Measurements from ENCODE around the gene PLA2G3. TPM values are rescaled to one million over a fixed set of nuclear protein-coding genes. Genes with fewer than 3 reads are reported as not detected.
A peak's percentile ranks its signal among the peaks of the same experiment; 100 is the strongest.
"Not testable (repeated sequence)": the region's sequence is repeated elsewhere in the genome, so short reads cannot be mapped to it uniquely, and the experiment has no call there.

PLA2G3 gene, protein sequence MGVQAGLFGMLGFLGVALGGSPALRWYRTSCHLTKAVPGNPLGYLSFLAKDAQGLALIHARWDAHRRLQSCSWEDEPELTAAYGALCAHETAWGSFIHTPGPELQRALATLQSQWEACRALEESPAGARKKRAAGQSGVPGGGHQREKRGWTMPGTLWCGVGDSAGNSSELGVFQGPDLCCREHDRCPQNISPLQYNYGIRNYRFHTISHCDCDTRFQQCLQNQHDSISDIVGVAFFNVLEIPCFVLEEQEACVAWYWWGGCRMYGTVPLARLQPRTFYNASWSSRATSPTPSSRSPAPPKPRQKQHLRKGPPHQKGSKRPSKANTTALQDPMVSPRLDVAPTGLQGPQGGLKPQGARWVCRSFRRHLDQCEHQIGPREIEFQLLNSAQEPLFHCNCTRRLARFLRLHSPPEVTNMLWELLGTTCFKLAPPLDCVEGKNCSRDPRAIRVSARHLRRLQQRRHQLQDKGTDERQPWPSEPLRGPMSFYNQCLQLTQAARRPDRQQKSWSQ
- not detected for polyA plus RNA-seq (ENCODE audit: insufficient read length in 10 of 10)
- long read RNA-seq, donor 1 = 0 reads
- long read RNA-seq, donor 2 = 0 reads
- long read RNA-seq, donor 3 = 0 reads
- long read RNA-seq, donor 4 = 0 reads
- long read RNA-seq, donor 5 = 0 reads
- long read RNA-seq, donor 6 = 0 reads
- long read RNA-seq, donor 7 = 0 reads
- long read RNA-seq, donor 8 = 0 reads
- long read RNA-seq, donor 9 = 0 reads

DNA sequence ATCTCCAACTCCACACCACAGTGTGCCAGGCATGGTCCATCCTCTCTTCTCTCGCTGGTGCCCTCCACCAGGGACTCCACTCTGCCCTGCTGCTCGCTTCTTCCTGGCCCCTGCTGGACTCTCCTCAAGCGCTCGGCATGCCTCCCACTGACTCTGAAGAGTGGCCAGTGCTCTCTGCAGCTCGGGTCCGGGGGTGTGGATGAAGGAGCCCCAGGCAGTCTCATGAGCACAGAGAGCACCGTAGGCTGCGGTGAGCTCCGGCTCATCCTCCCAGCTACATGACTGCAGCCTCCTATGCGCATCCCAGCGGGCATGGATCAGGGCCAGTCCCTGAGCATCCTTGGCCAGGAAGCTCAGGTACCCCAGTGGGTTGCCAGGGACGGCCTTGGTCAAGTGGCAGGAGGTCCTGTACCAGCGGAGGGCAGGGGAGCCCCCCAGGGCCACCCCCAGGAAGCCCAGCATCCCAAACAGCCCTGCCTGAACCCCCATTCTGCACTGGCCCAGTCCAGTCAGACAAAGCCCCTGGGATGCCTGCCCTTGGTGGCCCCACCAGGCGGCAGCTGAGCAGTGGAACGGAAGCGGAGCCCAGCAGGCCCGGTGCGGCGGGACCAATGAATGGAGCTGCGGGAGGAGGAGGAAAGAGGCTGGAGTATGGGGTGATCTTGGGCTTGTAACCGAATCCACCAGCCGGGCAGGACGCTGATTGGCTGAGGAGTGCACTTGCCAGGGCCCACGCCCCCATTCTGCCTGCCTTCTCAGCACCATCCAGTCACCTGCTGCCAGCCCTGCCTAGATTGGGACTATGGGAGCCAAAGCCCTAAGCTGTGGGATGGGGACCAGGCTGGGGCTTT, at the start of gene PLA2G3:
Gene PLA2G3 (minus strand): TSS at position 643 of the 851 bp plus-strand sequence. CDS start 154 bp downstream, at position 489.
- no peak for DNase-seq

DNA sequence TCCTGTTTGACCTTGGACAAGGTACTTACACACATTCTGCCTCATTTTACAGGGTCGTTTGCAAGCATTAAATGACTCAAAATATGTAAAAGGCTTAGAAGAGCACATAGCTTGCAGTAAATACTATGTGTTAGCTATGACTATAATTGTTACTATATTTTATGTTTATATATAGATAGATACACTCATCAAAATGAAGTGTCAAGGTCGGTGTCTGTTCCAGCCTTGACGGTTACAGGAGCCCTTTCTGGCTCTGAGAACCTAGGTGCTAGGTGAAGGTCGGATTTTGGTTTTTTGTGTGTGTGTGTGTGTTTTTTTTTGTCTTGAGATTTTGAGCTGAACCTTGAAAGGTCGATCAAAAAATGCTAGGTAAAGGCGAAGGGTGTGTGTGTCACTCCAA, 47.3 kb upstream of the PLA2G3 start:
- no peak for DNase-seq

DNA sequence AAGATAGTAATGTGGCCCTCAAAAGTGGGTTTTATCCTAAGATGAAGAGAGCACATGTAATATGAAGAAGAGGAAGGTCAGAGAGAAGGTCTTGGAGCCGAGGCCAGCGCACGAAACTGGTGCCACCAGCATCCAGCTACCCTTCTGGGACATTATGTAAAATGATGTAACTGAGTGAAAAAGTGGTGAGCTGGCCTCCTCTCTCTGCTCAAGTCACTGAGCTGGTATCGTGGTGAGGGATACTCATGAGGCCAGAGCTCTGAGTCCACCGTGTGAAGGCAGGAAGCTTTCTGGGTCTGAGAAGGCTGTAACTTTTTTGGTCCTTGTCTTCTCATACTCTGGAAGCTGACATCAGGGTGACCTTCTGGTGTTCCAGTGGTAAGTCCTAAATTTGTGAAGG, 44.7 kb upstream of the PLA2G3 start:
- DNase-seq = no peak

DNA sequence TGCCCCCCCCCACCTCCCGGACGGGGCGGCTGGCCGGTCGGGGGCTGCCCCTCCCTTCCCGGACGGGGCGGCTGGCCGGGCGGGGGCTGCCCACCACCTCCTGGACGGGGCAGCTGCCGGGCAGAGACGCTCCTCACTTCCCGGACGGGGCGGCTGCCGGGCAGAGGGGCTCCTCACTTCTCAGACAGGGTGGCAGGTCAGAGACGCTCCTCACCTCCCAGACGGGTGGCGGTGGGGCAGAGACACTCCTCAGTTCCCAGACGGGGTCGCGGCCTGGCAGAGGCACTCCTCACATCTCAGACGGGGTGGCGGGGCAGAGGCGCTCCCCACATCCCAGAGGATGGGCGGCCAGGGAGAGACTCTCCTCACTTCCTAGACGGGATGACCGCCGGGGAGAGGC, 43.7 kb upstream of the PLA2G3 start:
- no peak for DNase-seq

DNA sequence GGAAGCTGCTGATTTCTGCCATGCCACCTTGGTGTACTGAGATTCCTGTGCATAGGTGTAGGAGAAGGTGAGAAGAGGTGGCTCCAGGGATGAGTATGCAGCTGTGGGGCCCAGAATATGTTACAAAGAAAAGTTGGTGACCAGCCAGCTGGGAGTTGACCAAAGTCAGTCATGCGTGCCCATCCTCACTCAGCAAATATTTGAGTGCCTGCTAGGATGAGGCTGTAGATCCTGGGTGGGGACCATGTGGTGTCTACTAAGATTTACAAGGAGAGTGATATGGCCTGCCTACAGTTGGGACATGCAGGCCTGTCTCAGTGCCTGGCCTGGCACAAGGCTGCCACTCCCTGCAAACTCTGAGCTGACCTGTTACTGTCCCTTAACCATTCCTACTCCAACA, 39.0 kb upstream of the PLA2G3 start:
- peak in 2 of 3 donors; percentile 6 to 15 for DNase-seq

DNA sequence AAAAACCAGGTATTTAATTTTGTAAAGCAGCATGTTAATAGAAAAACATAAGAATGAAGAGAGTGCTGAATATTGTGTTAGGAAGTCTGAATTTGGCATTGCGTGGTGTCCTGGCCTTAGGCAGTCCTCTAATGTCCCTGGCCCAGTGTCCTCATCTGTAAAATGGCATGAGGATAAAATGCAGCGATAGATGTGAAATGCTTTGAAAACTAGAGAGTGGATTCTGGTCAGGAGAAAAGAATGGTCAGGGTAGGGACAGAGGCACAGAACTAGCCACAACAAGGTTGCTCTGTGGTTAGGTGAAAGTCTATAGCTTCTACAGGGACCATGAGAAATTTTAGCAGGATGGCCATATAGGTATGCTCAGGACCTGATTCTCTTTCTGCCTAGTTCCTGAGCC, 38.6 kb upstream of the PLA2G3 start:
- no peak for DNase-seq

DNA sequence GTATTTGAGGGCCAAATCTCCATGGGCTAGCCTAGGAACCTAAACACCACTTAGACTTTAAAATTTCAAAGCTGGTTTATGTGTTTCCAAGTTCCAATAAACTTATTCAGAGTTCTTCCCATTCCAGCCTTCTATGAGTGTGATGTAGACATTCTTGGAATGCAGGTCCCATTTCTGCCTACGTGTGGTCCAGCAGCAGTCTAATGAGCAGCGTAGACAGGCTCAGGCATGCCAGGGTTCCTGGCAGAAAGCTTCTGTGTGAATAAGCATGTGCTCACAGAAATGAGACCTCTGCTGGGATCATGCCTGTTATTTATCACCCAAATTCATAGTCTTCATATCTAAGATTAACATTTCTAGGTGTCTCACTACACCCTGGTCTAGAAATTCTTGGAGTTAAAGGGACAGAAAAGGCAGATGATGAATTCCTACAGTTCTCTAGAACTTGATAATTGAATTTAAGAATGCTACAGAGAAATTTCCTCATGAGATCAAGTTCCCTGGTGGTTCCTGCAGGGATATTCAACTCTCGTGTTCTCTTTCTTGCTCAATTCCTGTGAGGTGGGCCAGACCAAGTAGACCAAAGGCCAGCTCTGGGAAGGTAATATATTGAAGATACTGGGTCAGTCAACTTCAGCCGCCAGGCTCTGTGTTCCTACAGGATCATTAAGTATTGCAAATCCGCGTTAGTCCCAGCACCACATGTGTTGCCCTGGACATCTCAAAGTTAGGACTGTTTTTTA, 37.3 kb upstream of the PLA2G3 start:
- peak in 1 of 3 donors; percentile 87 for DNase-seq

DNA sequence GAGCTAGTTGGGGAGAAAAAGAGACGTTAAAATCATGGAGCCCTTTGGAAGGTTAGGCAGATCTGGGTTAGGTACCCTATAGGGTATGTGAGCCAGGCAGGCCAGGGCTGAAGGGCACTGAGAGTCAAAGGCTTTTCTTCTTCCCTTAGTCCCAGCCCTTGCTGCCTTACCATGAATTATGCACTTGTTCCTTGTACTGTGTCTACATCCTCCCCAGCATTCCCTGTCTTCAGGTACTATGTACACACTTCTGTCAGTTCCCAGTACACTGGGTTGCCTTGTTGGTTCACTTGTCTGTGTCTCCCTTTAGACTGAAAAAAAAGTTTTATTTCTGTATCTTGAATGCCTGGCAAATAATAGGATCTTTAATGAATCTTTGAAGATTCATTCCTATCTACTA, 36.6 kb upstream of the PLA2G3 start:
- no peak for DNase-seq

DNA sequence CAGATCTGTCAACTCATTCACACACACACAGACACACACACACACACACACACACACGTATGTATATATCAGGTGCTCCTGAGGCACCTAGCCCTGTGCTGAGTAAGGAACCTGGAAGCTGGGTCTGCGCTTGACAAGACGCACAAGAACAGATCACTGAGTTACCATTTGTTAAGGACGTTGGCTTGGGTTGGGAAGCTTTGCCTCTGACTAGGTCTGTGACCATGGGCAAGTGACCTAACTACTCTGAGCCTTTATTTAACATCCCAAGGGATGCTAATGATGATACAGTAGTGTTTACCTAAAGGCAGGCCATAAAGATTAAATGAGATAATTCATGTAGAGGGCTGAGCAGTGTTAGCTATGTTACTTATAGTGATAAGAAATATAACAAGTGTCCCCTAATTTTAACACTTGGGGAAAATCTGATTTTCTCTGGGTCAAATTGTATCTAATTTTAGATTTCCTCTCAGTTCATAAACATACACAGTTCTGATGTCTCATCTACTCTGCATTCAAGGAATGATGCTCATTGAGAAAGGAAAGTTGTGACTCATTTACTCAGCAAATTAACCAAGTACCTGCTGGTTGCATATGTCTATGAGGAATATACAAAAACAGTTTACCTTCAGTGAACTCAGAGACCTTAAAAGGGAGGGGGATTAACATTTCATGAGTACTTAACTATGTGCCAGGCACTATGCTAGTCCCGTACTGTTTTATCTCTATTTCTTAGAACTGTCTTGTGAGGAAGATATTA, 33.3 kb upstream of the PLA2G3 start:
- peak in 1 of 3 donors; percentile 70 for DNase-seq

DNA sequence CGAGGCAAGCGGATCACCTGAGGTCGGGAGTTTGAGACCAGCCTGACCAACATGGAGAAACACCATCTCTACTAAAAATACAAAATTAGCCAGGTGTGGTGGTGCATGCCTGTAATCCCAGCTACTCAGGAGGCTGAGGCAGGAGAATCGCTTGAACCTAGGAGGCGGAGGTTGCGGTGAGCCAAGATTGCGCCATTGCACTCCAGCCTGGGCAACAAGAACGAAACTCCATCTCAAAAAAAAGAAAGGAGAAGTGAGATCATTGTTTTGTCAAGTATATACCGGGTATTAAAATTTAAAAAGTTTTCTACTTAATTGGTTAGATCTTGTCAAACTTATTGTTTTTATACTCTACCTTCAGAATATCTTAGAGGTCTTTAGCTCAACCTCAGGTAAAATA, 31.4 kb upstream of the PLA2G3 start:
- DNase-seq = not testable (repeated sequence)

DNA sequence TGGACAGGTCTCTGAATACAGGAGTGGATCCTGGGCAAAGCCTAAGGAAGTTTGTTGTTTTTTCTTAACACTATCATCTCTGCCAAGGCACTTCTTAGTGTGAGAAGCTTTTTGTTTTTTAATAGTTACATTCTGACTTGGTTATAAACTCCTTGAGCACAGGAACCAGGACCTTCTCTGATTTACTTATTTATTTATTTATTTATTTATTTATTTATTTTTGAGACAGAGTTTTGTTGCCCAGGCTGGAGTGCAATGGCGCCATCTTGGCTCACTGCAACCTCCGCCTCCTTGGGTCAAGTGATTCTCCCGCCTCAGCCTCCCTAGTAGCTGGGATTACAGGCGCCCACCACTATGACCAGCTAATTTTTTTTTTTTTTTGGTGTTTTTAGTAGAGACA, 30.7 kb upstream of the PLA2G3 start:
- no peak for DNase-seq

DNA sequence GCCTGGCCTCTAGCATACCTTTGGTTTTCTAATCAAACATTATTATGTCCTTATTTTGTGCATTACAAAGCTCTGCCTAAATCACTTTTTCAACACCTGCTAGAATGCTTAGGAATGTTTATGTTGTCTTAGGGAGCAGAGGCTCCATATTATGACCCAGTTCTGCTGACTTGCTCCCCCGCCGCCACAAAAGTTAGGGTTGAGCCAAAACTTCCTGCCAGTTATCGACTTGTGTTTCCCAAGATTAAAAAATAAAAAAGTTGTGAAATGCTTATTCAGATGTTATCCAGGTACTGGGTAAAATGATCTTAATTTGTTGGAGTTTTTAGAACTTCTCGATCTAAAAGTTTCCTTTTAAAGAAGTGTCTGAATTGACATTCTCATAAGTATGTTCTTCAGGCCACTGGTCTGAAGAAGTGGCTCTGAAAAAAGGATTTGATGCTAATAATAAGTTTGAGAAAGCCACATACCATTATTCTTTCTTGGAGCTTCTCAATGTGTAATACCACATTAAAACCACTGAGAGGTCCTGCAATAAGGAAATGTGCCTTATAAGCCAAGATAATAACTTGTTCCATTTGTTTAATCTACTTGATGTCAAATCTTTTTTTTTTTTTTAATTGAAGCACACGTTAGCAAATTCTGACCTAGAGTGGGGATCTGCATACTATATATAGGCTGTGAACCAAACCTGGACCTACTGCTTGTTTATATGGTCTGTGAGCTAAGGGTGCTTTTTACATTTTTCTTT, 21.9 kb upstream of the PLA2G3 start:
- no peak for DNase-seq

DNA sequence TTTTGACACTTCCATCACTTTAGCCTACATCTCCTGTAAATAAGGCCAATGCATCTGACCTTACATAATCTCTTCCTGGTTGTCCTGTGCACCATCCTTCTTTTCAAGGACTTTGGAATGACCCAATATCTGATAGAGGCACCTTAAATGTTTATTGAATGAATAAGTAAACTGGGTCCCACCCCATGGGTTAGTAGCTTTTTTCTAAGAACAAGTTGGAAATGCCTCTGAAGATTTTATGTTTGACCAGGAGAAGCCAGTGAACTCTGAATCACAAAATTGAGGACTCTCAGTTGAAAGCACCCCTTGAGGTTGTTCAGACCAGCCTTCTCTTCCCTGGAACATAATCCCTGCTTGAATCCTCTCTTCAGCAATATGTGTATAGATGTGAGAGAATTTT, 21.1 kb upstream of the PLA2G3 start:
- DNase-seq = no peak

DNA sequence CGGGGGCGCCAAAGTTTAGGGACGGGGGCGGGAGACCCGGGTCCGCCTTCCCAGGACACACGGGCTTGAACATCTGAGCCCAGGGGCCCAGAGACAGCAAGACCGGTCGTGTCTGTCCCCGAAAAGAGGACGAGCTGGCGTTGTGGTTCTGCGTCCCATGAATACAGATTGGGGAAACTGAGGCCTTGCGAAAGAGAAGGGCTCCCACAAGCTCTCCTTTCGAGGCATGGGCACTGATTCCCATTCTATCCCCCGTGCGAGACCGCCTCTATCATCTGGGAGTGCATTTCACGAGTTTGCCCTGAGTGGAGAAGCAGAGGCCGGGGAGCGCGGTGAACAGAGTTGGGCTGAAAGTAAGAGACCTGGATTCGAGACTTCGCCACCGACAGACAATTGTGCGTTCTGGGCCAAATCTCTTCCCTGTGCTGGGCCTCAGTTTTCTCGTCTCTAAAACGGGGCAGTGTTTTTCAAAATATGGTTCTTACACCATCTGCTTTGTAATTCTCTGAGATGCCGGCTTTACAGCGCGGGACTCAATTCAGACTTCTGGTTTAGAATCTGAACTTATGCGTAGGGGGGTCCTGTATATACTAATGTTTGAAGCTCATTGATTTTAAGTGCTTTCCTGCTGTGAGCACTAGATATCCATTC, 20.1 kb upstream of the PLA2G3 start:
- DNase-seq = no peak

DNA sequence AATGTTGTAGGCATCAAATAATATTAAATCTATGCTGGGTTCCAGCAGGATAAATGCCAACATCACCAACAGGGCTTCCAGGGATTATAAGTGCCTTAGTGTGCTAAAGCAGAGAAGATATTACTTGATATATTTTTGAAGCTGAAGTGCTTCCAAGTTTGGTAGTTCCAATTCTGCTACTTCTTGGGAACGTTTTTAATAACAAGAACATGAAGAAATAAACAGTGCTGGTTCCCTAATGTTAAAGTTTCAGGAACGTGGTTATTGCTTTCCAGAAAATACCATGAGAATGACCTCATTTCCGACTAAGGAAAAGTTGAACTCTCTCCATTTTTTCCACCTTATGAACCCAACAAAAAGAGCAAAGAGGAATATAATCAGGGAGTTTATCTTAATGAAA, 15.1 kb upstream of the PLA2G3 start:
- peak in 2 of 3 donors; percentile 28 to 54 for DNase-seq

DNA sequence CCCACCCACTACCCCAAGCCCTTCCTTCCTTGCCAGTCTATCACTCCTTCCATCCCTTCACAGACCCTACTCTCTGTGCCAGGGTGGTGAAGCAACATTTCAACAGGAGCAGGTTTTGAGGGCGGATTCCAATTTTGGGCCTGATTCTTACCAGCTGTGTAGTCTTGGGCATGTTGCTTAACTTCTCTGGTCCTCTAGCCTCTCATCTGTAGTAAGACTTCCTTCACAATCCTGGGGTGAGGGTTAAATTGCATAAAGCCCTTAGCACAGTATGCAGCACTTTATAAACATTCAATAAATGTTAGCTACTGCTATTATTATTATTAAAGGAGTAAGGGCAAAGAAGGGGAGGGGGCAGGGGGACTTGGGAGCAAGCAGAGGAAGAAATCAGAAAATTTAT, 14.7 kb upstream of the PLA2G3 start:
- DNase-seq = no peak

DNA sequence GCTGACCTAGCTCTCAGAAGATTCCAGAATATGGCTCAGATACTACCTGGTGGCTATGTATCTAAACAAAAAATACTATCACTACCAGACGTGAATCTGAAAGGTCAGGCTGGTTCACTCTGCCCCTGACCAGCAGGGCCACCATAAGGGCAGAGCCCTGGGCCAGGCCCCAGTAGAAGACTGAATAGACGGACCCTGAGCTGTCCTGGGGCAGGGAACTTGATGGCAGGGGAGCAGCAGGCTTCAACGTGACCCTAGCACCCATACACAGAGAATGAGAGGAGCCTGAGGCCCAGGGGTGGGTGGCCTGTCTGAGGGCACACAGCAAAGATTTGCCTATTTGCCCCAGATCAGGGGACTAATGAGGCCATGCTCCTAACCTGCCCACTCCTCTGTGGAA, 13.0 kb upstream of the PLA2G3 start:
- no peak for DNase-seq

DNA sequence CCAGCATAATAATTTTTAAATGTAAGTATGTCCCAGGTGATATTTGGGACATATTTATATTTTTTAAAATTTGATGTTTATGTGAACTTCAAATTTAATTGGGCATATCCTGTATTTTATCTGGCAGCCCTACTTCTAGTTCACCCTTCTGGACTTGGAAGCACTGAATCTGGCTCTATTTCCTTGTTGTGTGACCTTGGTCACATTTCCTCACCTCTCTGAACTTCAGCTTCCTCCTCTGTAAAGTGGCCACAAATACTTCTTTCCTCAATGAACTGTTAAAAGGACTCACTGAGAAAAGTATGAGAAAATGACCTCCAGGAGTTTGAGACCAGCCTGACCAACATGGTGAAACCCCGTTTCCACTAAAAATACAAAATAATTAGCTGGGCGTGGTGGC, 11.6 kb upstream of the PLA2G3 start:
- DNase-seq = no peak

DNA sequence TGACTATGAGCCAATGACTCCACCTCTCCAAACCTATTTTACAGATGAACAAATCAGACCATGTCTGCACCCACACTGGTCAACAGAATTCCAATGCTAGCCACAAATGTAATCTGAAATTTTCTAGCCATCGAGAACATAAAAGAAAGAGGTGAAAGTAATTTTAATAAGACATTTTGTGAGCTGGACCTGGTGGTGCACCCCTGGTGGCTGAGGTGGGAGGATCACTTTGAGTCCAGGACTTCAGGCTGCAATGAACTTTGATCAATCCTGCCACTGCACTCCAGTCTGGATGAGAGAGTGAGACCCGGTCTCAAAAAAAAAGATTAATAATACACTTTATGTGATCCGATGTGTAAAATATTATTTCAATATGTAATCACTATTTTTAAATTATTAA, 10.3 kb upstream of the PLA2G3 start:
- no peak for DNase-seq
